Vagina (tissue), 2 donors: ENCODE data around the gene ANGPTL1.

Experiments used
- CTCF ChIP-seq, 3 experiments: fragments of 450-650 bp in 2 of 3; fragments of 200-600 bp in 1 of 3; sonication (generic) in 1 of 3; IDR thresholded peaks; one replicate each; pipeline ENCODE4 v1.5.1; 2017 to 2019; ENCODE audit warnings: antibody characterized with exemption in 3 of 3, mild to moderate bottlenecking in 2 of 3, moderate library complexity in 2 of 3
- POLR2A ChIP-seq, 2 donors: fragments of 450-650 bp; IDR thresholded peaks; one replicate each; pipeline ENCODE4 v1.6.1; 2017; ENCODE audit warnings: antibody characterized with exemption in 2 of 2, mild to moderate bottlenecking in 2 of 2, moderate library complexity in 2 of 2

GRCh38 chr1:178898401-178898800 lies 27.5 kb upstream of the ANGPTL1 start:
- TF ChIP-seq POLR2A (IDR thresholded peaks at IDR 0.05) (no peak), CTCF (IDR thresholded peaks at IDR 0.05) (no peak)
